Measurements from ENCODE around the gene THOC6. TPM values are rescaled to one million over a fixed set of nuclear protein-coding genes. Genes with fewer than 3 reads are reported as not detected.
"Not testable (repeated sequence)": the region's sequence is repeated elsewhere in the genome, so short reads cannot be mapped to it uniquely, and the experiment has no call there.

Gene THOC6
- total RNA-seq, 1 donor from 2014 or later, result 68.0 TPM

- Mint-ChIP-seq H3K4me1 (no peaks in the 10 kb centered on the region), H3K4me3 (no peak overlapping the region), H3K36me3 (ENCODE audit: low read depth) (no peaks in the 10 kb centered on the region), H3K27me3 (ENCODE audit: low read depth) (peaks cover 2% of the 10 kb centered on the region), H3K9me3 (no peaks in the 10 kb centered on the region), H3K27ac (ENCODE audit: unreplicated experiment) (no peak overlapping the region)
- no peak for DNase-seq (ENCODE audit: low read depth, low spot score)
- no peak for TF ChIP-seq CTCF (conservative IDR thresholded peaks at IDR 0.05)
These were observed 42.6 kb downstream of the THOC6 start for GRCh38 chr16:3066440-3066748.

- H3K9me3 Mint-ChIP-seq, result no peaks in the 10 kb centered on the region
- H3K4me3 Mint-ChIP-seq, result no peak overlapping the region
- H3K27ac Mint-ChIP-seq (ENCODE audit: unreplicated experiment), result no peak overlapping the region
- H3K27me3 Mint-ChIP-seq (ENCODE audit: low read depth), result peaks cover 6% of the 10 kb centered on the region
- DNase-seq (ENCODE audit: low read depth, low spot score), result no peak
- no peaks in the 10 kb centered on the region for H3K36me3 Mint-ChIP-seq (ENCODE audit: low read depth)
- no peak for TF ChIP-seq CTCF (conservative IDR thresholded peaks at IDR 0.05)
- H3K4me1 Mint-ChIP-seq, result no peaks in the 10 kb centered on the region
These were observed 44.7 kb downstream of the THOC6 start for GRCh38 chr16:3068487-3068886.

GRCh38 chr16:3069146-3069545, 45.3 kb downstream of the THOC6 start:
- DNase-seq (ENCODE audit: low read depth, low spot score); H3K4me3 Mint-ChIP-seq; H3K36me3 Mint-ChIP-seq (ENCODE audit: low read depth); H3K27ac Mint-ChIP-seq (ENCODE audit: unreplicated experiment); H3K4me1 Mint-ChIP-seq; H3K9me3 Mint-ChIP-seq: not testable (repeated sequence)
- H3K27me3 Mint-ChIP-seq (ENCODE audit: low read depth), result peaks cover 12% of the 10 kb centered on the region

- Mint-ChIP-seq H3K36me3 (ENCODE audit: low read depth) (no peaks in the 10 kb centered on the region), H3K9me3 (no peaks in the 10 kb centered on the region), H3K4me3 (no peak overlapping the region), H3K27me3 (ENCODE audit: low read depth) (peaks cover 20% of the 10 kb centered on the region), H3K27ac (ENCODE audit: unreplicated experiment) (no peak overlapping the region), H3K4me1 (no peaks in the 10 kb centered on the region)
- no peak for DNase-seq (ENCODE audit: low read depth, low spot score)
- TF ChIP-seq CTCF (conservative IDR thresholded peaks at IDR 0.05), result no peak
These were observed 46.8 kb downstream of the THOC6 start for GRCh38 chr16:3070608-3071111.

GRCh38 chr16:3071655-3072054, 47.8 kb downstream of the THOC6 start:
- no peaks in the 10 kb centered on the region for H3K4me1 Mint-ChIP-seq
- H3K27ac Mint-ChIP-seq (ENCODE audit: unreplicated experiment), result no peak overlapping the region
- H3K36me3 Mint-ChIP-seq (ENCODE audit: low read depth), result no peaks in the 10 kb centered on the region
- TF ChIP-seq CTCF (conservative IDR thresholded peaks at IDR 0.05), result no peak
- no peak overlapping the region for H3K4me3 Mint-ChIP-seq
- H3K9me3 Mint-ChIP-seq, result no peaks in the 10 kb centered on the region
- DNase-seq (ENCODE audit: low read depth, low spot score), result no peak
- H3K27me3 Mint-ChIP-seq (ENCODE audit: low read depth), result peaks cover 21% of the 10 kb centered on the region

- not testable (repeated sequence) for H3K4me1 Mint-ChIP-seq; H3K4me3 Mint-ChIP-seq; H3K27ac Mint-ChIP-seq (ENCODE audit: unreplicated experiment); H3K36me3 Mint-ChIP-seq (ENCODE audit: low read depth); H3K9me3 Mint-ChIP-seq; DNase-seq (ENCODE audit: low read depth, low spot score)
- peaks cover 26% of the 10 kb centered on the region for H3K27me3 Mint-ChIP-seq (ENCODE audit: low read depth)
These were observed 48.3 kb downstream of the THOC6 start for GRCh38 chr16:3072148-3072547.

GRCh38 chr16:3072576-3073263, 48.9 kb downstream of the THOC6 start:
- not testable (repeated sequence) for H3K27ac Mint-ChIP-seq (ENCODE audit: unreplicated experiment); H3K9me3 Mint-ChIP-seq; H3K4me3 Mint-ChIP-seq; H3K4me1 Mint-ChIP-seq; DNase-seq (ENCODE audit: low read depth, low spot score); H3K36me3 Mint-ChIP-seq (ENCODE audit: low read depth)
- peaks cover 28% of the 10 kb centered on the region for H3K27me3 Mint-ChIP-seq (ENCODE audit: low read depth)
